Measurements from ENCODE around the gene PLPP6. TPM values are rescaled to one million over a fixed set of nuclear protein-coding genes. Genes with fewer than 3 reads are reported as not detected.
"Not testable (repeated sequence)": the region's sequence is repeated elsewhere in the genome, so short reads cannot be mapped to it uniquely, and the experiment has no call there.

The PLPP6 gene
- total and polyA plus RNA-seq, 2 donors (not counting 1 experiment from before 2014, with no cell fraction given) = 6.3 to 14.3 TPM

DNA sequence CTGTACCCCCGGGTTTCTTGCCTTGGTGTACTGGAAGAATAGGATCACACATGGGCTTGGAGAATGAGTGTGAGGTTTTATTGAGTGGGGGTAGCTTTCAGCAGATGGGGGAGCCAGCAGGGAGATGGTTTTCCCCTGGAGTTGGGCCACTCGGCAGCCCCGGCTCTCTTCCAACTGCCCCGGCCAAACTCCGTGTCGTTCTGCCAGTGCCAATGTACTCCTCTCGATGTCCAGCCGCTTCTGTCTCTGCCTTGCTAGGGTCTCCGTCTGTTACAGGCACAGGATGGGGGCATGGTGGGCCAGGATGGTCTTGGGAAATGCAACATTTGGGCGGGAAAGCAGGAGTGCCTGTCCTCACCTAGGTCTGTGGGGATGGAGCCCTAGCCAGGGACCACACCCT lies 7.6 kb upstream of the PLPP6 start:
- DNase-seq = no peak
- no peaks in the 10 kb centered on the region for H3K27me3 ChIP-seq (replicated peaks in 1 of 4; ENCODE audit: control extremely low read depth in 1 of 4, control insufficient read depth in 3 of 4, insufficient read depth in 4 of 4, low read length in 3 of 4)
- H3K9me3 ChIP-seq (ENCODE audit: control extremely low read depth in 1 of 3, control insufficient read depth in 2 of 3, insufficient read depth in 1 of 3, low read length in 2 of 3) = no peaks in the 10 kb centered on the region
- 82% methylated on average over 7 of the region's 10 CpGs for WGBS (ENCODE audit: insufficient coverage)
- H3K27ac ChIP-seq (ENCODE audit: low read length in 2 of 2) = no peak overlapping the region
- no peaks in the 10 kb centered on the region for H3K36me3 ChIP-seq (replicated peaks in 1 of 2; ENCODE audit: control extremely low read depth in 1 of 2, control insufficient read depth in 1 of 2, extremely low read depth in 1 of 2, insufficient read depth in 2 of 2, low read length in 1 of 2)
- H3K79me2 ChIP-seq (ENCODE audit: control insufficient read depth, insufficient read depth, low read length) = no peaks in the 10 kb centered on the region
- Mint-ChIP-seq H3K4me1 (no peaks in the 10 kb centered on the region), H3K27ac (no peak overlapping the region), H3K4me3 (no peak overlapping the region), H3K9me3 (ENCODE audit: insufficient read depth) (no peaks in the 10 kb centered on the region), H3K27me3 (peaks cover 18% of the 10 kb centered on the region)
- intact Hi-C loops (cut with micrococcal nuclease) = no loop called here
- H3K4me2 ChIP-seq (replicated peaks; ENCODE audit: low read depth, low read length, poor library complexity, severe bottlenecking) = no peak overlapping the region
- H3K9ac ChIP-seq (ENCODE audit: low read length) = no peak overlapping the region
- ChIA-PET POLR2A (no interaction called here), CTCF (no interaction called here)
- TF ChIP-seq EZH2 (IDR thresholded peaks at IDR 0.05; ENCODE audit: borderline replicate concordance, insufficient read depth, low read depth, low read length, poor library complexity, severe bottlenecking) = no peak
- ATAC-seq (ENCODE audit: low read depth) = no peak
- no peak overlapping the region for H3K4me3 ChIP-seq (ENCODE audit: control extremely low read depth in 1 of 5, extremely low read depth in 1 of 5, insufficient read depth in 1 of 5, low read depth in 2 of 5, low read length in 4 of 5)
- H2AFZ ChIP-seq (ENCODE audit: insufficient read depth, low read depth, low read length, poor library complexity, severe bottlenecking) = no peak overlapping the region
- H3K4me1 ChIP-seq (ENCODE audit: control insufficient read depth in 2 of 2, insufficient read depth in 2 of 2, low read length in 2 of 2) = no peaks in the 10 kb centered on the region
- no peaks in the 10 kb centered on the region for H4K20me1 ChIP-seq (ENCODE audit: control insufficient read depth, insufficient read depth, low read length, poor library complexity, severe bottlenecking)

DNA sequence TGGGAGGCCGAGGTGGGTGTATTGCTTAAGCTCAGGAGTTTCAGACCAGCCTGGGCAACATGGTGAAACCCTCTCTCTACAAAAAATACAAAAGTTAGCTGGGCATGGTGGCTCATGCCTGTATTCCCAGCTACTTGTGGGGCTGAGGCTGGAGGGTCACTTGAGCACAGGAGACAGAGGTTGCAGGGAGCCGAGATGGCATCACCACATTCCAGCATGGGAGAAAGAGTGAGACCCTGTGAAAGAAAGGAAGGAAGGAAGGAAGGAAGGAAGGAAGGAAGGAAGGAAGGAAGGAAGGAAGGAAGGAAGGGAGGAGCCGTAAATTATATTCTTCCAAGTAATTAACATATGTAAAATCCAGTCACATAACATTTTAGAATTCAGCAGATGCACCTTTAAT lies 5.9 kb upstream of the PLPP6 start:
- H3K27ac Mint-ChIP-seq; H3K27ac ChIP-seq (ENCODE audit: low read length in 2 of 2); H2AFZ ChIP-seq (ENCODE audit: insufficient read depth, low read depth, low read length, poor library complexity, severe bottlenecking); H3K36me3 ChIP-seq (replicated peaks in 1 of 2; ENCODE audit: control extremely low read depth in 1 of 2, control insufficient read depth in 1 of 2, extremely low read depth in 1 of 2, insufficient read depth in 2 of 2, low read length in 1 of 2); H4K20me1 ChIP-seq (ENCODE audit: control insufficient read depth, insufficient read depth, low read length, poor library complexity, severe bottlenecking); H3K4me3 ChIP-seq (ENCODE audit: control extremely low read depth in 1 of 5, extremely low read depth in 1 of 5, insufficient read depth in 1 of 5, low read depth in 2 of 5, low read length in 4 of 5); H3K79me2 ChIP-seq (ENCODE audit: control insufficient read depth, insufficient read depth, low read length); H3K4me2 ChIP-seq (replicated peaks; ENCODE audit: low read depth, low read length, poor library complexity, severe bottlenecking); CTCF ChIA-PET; H3K4me1 ChIP-seq (ENCODE audit: control insufficient read depth in 2 of 2, insufficient read depth in 2 of 2, low read length in 2 of 2); H3K9me3 Mint-ChIP-seq (ENCODE audit: insufficient read depth); ATAC-seq (ENCODE audit: low read depth); H3K4me3 Mint-ChIP-seq; H3K27me3 Mint-ChIP-seq; H3K27me3 ChIP-seq (replicated peaks in 1 of 4; ENCODE audit: control extremely low read depth in 1 of 4, control insufficient read depth in 3 of 4, insufficient read depth in 4 of 4, low read length in 3 of 4); intact Hi-C loops (cut with micrococcal nuclease); DNase-seq; H3K9me3 ChIP-seq (ENCODE audit: control extremely low read depth in 1 of 3, control insufficient read depth in 2 of 3, insufficient read depth in 1 of 3, low read length in 2 of 3); H3K9ac ChIP-seq (ENCODE audit: low read length); H3K4me1 Mint-ChIP-seq: not testable (repeated sequence)
- no CpG with 5 or more reads among the region's 3 CpGs for WGBS (ENCODE audit: insufficient coverage)
- POLR2A ChIA-PET = interaction anchor here (0.7 kb wide), 1 partner anchor 81 kb away, joined by 3 read pairs; no protein-coding TSS in a partner anchor

Measured in B cell (primary cell).